Erythroblast (primary cell): ENCODE results near the gene MGST3.
"Not testable (repeated sequence)": the region's sequence is repeated elsewhere in the genome, so short reads cannot be mapped to it uniquely, and the experiment has no call there.

Experiments
- DNase-seq, 2 experiments: peaks; one replicate each; lab custom pipeline; 2025; lab: John Stamatoyannopoulos, UW
- GATA1 ChIP-seq: IDR thresholded peaks from 2 replicates; pipeline ENCODE4 v1.6.1; 2011; ENCODE audit warnings: low read depth, mild to moderate bottlenecking, control low read depth, low read length, moderate library complexity
- POLR2A ChIP-seq: IDR thresholded peaks from 2 replicates; pipeline ENCODE4 v1.6.1; 2011; ENCODE audit warnings: mild to moderate bottlenecking, low read length

Gene MGST3

DNA sequence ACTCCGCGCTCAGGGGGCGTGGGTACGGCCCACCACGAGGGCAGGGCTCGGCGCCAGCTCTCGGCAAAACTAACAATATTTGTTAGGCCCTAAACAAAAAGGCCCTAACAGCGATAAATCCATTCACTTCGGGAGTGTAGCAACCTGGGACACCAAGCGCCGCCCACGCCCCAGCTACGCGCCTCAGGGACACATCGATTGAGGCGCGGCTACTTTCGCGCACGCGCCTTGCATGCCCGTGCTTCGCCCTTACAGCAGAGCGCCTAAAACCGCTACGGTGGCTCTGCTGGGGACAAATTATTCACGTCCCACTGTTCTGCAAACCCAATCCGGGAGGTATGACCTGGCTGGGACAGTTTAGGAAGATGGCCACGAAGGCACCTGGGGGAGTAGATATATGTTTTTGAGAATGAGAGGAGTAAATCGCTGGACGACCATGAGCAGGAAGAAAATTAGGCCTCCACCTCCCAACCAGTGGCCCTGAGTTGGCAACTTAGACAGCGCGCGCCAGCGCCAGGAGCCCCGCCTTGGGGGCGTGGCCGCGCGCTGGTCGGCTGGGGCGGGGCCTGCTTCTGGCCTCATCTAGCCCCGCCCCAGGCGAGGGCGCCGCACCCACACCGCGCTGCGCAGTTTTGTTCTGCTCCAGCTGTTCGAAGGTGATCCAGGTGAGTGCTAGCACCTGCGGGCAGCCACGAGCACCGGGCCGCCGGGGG lies at the start of gene MGST3:
MGST3 (plus strand) TSS at position 606 of the 713 bp plus-strand sequence. CDS start 18,614 bp downstream, outside the sequence.
- TF ChIP-seq GATA1, result no peak
- peak; percentile 85 for TF ChIP-seq POLR2A
- peak; percentile 98 for DNase-seq

DNA sequence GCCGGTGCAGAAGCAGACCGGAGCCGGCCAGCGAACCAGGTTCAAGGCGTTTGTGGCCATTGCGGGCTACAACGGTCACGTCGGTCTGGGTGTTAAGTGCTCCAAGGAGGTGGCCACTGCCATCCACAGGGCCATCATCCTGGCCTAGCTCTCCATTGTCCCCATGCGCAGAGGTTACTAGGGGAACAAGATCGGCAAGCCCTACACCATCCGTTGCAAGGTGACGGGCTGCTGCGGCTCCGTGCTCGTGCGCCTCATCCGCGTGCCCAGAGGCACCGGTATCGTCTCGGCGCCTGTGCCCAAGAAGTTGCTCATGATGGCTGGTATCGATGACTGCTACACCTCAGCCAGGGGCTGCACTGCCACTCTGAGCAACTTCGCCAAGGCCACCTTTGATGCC lies 49.1 kb upstream of the MGST3 start:
- no peak for TF ChIP-seq GATA1
- TF ChIP-seq POLR2A, result no peak
- DNase-seq, result no peak

DNA sequence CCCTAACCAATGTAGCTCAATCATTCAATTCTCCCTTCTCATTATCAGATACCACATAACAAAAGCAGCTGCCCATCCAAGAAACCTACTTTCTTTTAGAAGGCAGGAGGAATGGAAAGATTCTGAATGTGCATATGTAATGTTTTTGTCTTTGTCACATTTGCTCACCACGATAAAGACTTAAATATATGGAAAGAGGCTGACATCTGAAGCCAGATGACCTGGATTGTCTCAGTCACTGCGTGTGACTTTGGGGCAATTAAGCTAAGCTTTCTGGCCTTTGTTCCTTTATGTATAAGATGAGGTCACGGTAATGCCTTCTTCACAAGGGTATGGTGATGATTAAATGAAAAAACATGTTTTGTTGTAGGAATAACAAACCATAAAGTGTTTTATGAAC lies 44.6 kb upstream of the MGST3 start:
- no peak for TF ChIP-seq GATA1
- no peak for TF ChIP-seq POLR2A
- DNase-seq, result no peak

DNA sequence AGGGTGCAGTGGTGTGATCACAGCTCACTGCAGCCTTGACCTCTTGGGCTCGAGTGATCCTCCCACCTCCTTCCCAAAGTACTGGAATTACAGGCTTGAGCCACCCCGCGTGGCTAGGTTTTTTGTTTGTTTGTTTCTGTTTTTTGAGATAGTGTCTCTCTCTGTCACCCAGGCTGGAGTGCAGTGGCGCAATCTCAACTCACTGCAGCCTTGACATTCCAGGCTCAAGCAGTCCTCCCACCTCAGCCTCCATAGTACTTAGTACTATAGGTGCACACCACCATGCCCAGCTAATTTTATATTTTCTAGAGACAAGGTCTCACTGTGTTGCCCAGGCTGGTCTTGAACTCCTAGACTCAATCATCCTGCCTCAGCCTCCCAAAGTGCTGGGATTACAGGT lies 39.6 kb upstream of the MGST3 start:
- not testable (repeated sequence) for DNase-seq

DNA sequence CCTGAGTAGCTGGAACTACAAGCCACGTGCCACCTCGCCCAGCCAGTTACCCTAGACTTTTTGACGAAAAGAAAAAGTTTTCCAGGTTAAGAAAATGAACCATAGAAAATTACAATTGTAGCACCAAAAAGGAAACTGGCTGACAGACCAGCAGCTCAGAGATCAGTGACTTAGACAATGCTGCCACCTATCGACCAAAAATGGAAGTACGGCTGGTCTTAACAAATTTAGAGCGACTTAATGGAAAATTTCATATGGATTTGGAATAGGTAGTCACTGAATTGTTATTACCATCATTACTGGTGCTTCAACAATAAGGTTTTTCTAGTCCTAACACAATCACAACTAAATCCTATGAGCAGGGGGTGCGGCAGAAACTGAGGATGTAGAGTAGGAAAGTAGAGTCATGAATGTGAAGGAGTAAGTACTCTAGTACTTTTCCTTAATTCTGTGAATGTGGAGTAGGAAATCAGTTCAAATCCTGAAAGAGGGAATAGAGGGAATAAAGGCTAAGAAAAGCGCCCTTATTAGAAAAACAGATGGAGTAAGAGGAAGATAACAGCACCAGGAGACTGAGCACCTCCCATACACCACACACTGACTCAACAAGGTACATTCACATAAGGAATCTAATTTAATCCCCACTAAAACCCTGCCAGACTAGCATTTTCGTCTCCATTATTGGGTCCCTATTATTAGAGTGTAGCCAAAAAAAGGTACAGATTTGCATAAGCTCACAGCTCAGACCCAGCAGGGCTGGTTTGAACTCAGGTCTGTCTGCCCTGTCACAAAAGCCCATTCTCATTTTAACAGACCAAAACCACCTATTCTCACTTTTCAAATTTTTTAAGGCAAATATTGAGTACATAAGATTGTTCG lies 37.9 kb upstream of the MGST3 start:
- DNase-seq, result peak; percentile 77 to 90
- TF ChIP-seq POLR2A (no peak), GATA1 (no peak)

DNA sequence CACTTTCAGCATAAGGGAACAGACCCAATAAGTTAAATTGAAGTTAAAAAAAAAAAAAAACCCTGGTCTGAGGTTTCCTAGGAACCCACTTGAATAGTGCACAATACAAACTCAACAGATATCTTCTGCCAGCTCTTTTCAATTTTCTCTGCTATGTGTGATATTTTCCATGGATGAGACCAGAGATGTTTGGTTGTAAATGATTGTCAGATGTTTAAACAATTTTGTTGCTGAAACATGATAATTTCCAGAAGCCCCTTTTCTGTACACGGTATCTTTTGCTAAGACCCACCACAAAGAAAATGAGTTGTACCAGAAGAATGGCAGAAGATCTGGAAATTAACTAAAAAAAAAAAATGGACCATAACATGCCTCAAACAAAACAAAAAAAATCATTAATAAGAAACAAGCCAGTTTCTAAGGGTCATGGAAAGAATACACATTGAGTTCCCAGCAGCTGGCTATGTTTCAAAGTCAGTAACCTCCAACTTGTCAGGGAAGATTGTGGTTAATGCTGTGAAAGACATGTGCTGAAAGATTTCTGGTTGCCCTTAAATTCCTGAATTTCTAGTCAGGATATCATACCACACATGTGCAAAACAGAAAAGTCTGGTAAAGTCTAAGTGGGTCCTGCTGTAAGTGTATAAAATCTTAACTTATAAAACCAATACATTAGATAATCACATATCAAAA lies 35.6 kb upstream of the MGST3 start:
- no peak for DNase-seq
- TF ChIP-seq POLR2A, result no peak
- no peak for TF ChIP-seq GATA1

DNA sequence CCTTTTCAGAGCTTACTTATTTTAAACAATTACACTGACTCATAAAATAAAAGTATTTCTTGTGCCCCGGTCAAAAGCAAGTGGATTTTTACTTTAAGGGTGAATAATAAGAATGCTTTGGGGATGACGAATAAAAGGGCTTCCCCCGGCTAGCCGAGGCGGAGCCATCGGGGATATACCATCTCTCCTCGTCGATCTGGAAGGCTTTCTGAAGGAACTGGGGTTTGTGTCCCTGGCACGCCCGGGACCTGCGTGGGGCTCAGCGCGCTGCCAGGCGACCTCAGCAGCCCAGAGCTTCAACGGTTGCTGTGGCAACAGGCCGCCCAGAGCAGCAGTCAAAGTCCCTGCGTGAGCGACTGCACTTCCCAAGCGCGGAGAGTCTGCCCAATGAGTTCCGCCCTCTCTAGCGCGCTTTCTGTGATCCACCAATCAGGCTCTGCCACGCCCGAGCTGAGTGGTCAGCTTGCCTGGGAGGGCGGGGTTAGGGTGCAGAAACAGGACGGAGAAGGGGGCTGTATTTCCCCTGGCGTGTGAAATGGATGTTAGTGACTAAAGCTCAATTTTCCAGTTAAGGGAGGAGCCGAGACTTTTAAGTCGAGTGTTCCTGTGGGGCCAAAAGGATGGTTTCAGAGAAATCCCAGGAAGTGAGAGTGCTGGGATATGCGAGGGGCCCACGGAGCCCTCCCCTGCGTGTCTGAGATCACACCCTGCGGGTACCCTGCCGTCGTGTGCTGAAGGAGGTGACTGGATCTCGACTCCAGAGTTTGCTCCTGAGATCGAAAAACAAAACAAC lies 33.0 kb upstream of the MGST3 start:
- TF ChIP-seq POLR2A, result peak; percentile 39
- TF ChIP-seq GATA1, result no peak

DNA sequence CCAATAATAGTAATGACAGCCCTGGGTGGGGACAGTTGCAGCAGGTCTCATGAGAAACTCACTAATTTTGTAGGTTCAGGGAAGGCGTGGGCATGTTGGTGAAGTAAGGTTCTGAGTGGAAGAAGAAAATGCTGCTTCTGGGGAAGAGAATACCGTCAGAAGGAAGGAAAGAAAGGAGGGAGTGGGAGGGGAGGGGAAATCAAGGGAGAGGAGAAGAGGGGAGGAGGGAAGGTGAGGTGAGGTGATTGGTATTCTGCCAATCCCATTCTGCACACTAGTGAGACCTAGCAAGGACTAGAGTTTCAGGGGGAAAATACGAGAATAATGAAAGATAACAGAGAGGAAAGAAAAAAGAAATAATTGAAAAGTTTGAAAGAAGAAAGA lies 32.4 kb upstream of the MGST3 start:
- no peak for DNase-seq
- TF ChIP-seq GATA1, result no peak
- no peak for TF ChIP-seq POLR2A

More for the DNA sequence above, 33.0 kb upstream of the MGST3 start:
- DNase-seq, result peak; percentile 97

DNA sequence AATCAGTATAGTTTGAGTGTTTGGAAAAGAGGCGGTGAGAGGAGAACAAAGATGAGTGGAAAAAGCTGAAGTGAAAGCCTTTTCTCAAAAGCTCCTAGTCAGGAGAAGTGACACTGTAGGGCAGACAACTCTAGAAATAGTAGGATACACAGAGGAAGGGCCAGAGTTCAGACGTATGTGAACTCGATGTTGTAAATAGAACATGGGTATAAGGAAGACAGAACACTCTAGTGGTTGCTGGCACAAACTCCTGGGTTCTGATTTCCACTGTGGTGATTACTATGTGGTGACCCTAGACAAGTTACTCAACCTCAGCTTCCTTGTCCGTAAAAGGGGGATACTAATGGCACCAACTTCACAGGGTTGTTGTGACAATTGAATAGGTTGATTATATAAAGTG lies 30.2 kb upstream of the MGST3 start:
- no peak for DNase-seq
- no peak for TF ChIP-seq POLR2A
- no peak for TF ChIP-seq GATA1

DNA sequence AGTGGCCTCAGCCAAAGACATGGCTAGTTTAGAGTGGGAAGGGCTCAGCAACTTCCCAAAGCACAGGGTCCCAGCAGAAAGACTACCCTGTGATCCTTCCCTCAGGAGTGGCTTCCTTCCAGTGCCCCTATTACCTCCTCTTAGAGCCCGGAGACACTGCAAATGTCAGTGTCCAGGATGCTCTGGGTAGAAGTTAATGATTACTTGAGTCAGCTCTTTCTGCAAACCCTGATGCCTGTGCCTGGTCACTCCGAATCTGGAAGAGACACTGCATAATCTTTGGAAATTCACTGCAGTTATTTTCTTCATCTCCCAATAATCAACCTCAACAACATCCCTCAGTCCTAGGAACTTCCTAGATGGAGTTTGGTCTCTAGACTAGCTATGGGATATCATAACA lies 27.2 kb upstream of the MGST3 start:
- DNase-seq, result no peak
- TF ChIP-seq GATA1 (no peak), POLR2A (no peak)

DNA sequence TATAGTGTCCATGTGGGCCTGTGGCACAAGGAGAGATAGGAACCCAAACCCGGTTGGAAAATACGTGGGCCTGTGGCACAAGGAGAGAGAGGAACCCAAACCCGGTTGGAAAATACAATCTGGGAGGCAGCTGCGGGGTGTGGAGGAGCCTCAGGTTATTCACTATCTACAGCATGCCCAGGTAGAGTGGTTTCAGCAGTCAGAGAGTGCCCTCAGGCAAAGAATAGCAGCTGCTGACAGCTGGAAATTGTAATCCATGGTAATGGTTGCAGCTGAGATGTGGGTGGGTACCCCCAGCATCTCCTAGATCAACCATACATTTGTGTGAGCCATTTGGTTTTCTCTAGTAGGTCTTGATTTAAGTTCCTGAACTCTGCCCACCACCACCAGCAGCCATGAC lies 25.8 kb upstream of the MGST3 start:
- no peak for DNase-seq
- TF ChIP-seq POLR2A, result no peak
- no peak for TF ChIP-seq GATA1

DNA sequence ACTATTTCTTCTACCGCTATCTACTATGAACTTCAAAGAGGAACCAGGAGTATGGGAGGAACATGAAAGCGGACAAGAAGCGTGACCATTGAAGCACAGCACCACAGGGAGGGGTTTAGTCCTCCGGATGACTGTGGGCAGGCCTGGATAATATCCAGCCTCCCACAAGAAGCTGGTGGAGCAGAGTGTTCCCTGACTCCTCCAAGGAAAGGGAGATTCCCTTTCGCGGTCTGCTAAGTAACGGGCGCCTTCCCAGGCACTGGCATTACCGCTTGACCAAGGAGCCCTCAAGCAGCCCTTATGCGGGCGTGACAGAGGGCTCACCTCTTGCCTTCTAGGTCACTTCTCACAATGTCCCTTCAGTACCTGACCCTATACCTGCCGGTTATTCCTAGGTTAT lies 24.4 kb upstream of the MGST3 start:
- DNase-seq, result not testable (repeated sequence)

DNA sequence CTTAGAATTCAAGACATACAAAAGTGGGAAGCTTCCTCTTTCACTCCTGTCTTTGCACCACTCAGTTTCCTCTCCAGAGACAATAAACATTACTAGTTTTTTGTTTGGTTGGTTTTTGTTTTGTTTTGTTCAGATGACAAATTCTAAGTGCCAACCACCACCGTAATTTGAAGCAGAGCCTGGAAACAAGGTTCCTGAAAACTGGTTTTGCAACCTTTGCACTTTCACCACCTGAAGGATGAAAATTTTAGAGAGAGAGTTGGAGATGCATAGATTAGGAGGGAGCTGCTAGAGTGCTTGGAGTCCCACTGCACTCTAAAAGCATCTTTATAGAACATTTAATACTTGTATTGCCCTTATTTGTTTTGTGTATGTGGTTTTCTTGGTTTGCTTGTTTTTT lies 20.2 kb upstream of the MGST3 start:
- DNase-seq, result no peak
- TF ChIP-seq GATA1, result no peak
- no peak for TF ChIP-seq POLR2A
